GM21737 (cell line): ENCODE measurements around the gene HADHA.

Experiments used
- ATAC-seq: cut with Tn5 transposase; IDR thresholded peaks from one replicate; pipeline ENCODE4 v1.9.1; 2021; ENCODE audit warnings: mild to moderate bottlenecking, moderate library complexity; ENCODE audit not compliant: unreplicated experiment

HADHA gene

GRCh38 chr2:26245810-26246209 is 1.4 kb upstream of the HADHA start:
- ATAC-seq, result peak; percentile 56

GRCh38 chr2:26245231-26245732 is 850 bp upstream of the HADHA start:
- ATAC-seq, result peak; percentile 22

- ATAC-seq, result no peak
These were observed 743 bp downstream of the HADHA start for GRCh38 chr2:26243470-26244308.

GRCh38 chr2:26241928-26242436 is 2.5 kb downstream of the HADHA start:
- ATAC-seq, result no peak

- no peak for ATAC-seq
These were observed 6.0 kb downstream of the HADHA start for GRCh38 chr2:26238311-26238958.

GRCh38 chr2:26237868-26238267 is 6.6 kb downstream of the HADHA start:
- ATAC-seq, result no peak

GRCh38 chr2:26235089-26235488 is 9.3 kb downstream of the HADHA start:
- ATAC-seq, result no peak

GRCh38 chr2:26230806-26231205 is 13.6 kb downstream of the HADHA start:
- no peak for ATAC-seq

- ATAC-seq, result no peak
These were observed 14.8 kb downstream of the HADHA start for GRCh38 chr2:26229595-26229994.

GRCh38 chr2:26224095-26224494 is 20.3 kb downstream of the HADHA start:
- no peak for ATAC-seq

- no peak for ATAC-seq
These were observed 21.4 kb downstream of the HADHA start for GRCh38 chr2:26223018-26223417.

GRCh38 chr2:26217720-26218119 is 26.7 kb downstream of the HADHA start:
- ATAC-seq, result no peak

GRCh38 chr2:26216587-26216986 is 27.8 kb downstream of the HADHA start:
- no peak for ATAC-seq

- ATAC-seq, result no peak
These were observed 28.6 kb downstream of the HADHA start for GRCh38 chr2:26215833-26216232.

GRCh38 chr2:26214759-26215158 is 29.7 kb downstream of the HADHA start:
- ATAC-seq, result no peak

GRCh38 chr2:26212011-26212410 is 32.4 kb downstream of the HADHA start:
- ATAC-seq, result no peak

- no peak for ATAC-seq
These were observed 40.5 kb downstream of the HADHA start for GRCh38 chr2:26203906-26204305.

- no peak for ATAC-seq
These were observed 41.4 kb downstream of the HADHA start for GRCh38 chr2:26202981-26203490.

- ATAC-seq, result no peak
These were observed 46.9 kb downstream of the HADHA start for GRCh38 chr2:26197516-26197915.

GRCh38 chr2:26196683-26197418 is 47.6 kb downstream of the HADHA start:
- ATAC-seq, result no peak
